ENCODE data around the gene ZMYM4.

The ZMYM4 gene

GRCh38 chr1:35408925-35409324 lies 140.4 kb downstream of the ZMYM4 start:
- DNase-seq, result no peak

- no peak for DNase-seq
Measured at GRCh38 chr1:35426097-35426586, 157.6 kb downstream of the ZMYM4 start.

GRCh38 chr1:35428360-35428759 lies 159.9 kb downstream of the ZMYM4 start:
- no peak for DNase-seq

GRCh38 chr1:35430762-35431161 lies 162.3 kb downstream of the ZMYM4 start:
- no peak for DNase-seq

DNA sequence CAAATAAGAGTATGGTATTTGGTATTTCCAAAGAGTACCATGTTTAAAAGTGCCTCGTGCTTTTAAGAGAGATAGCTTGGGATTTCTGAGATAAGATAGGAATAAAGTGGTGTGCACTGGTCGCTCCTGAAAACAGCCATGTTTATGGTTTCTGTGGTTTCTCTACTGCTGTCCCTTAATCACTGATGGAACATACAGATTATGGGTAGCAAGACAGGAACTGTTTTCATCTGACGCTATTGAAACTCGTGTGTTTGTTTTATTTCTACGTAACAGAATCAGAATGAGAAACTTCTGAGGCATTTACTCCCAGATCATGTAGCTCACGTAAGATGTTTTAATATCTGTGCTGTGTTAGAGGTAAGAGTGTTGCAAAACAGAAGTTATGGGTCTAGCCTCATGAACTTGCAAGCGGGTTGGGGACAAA lies 162.7 kb downstream of the ZMYM4 start:
- no peak for DNase-seq

DNA sequence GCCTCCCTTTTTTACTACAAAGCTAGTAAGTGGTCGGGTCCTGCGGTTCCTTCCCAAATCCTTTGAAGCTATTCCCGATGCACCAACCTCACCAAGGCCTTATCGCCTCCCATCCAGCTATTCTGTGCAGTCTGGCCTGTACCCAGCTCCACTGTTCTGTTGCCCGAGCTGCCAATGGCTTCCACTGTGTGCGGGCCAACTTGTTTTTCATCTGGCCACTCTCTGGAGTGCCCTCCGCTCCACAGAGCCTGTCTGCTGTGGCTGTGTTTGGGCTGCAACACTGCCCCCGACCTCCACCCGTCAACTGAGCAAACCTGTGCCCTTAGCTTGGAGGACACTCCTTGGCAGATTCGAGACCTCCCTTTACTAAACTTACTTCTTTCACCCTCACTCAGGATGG lies 163.7 kb downstream of the ZMYM4 start:
- DNase-seq, result no peak

DNA sequence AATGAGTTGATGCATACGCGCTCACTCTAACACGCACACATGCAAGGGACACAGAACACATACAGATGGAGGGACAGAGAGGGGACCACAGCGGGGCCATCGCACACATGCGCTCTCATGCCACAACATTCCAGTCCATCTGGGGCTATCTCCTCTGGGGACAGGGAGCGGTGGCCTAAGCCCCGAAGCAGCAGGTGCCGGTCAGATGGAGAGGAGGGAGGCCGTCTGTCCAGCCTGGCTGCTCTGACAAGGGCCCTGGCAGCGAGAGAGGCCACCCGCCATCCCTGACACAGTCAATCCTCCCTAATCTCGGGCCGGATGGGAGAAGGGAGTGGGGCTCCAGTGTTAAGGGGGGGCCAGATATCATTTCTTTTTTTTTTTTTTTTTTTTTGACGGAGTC lies 165.2 kb downstream of the ZMYM4 start:
- no peak for DNase-seq

DNA sequence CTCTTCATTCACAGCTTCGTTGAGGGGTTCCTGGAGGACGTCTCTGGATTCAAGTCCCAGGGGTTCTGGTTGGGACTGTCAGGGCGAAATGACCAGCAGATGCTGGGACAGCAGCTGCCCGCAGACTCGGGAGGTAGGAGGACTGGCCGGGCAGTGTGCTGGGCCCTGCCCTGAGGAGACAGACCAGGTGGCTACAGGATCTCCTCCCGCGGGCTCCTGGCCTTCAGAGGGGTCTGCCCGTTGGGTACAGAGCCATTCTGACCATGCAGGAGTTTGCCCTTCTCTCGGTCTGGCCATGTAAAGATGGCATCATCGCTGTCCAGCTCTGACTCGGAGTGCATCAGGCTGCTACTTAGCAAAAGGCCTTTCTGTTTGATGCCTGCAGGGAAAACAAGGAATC lies 166.2 kb downstream of the ZMYM4 start:
- no peak for DNase-seq

GRCh38 chr1:35436078-35436477 lies 167.6 kb downstream of the ZMYM4 start:
- no peak for DNase-seq

DNA sequence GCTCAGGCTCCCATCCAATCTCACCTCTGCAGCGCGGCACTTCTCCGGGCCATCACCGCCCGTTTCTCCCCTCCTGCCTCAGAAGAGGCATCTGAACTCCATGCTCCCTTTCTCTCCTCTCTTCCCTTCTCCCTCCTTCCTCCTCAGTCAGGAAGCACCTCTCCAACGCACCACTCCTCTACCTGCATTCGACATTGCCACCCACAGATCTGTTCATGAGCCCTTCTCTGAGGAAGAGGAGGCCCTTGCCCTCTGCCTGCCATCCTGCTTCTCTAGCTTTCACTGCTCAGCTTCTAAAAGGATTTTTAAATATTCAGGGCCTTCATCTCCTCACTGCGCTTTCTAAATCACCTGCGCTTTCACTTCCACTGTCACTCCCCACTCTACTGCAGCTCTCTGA lies 168.7 kb downstream of the ZMYM4 start:
- DNase-seq, result no peak

DNA sequence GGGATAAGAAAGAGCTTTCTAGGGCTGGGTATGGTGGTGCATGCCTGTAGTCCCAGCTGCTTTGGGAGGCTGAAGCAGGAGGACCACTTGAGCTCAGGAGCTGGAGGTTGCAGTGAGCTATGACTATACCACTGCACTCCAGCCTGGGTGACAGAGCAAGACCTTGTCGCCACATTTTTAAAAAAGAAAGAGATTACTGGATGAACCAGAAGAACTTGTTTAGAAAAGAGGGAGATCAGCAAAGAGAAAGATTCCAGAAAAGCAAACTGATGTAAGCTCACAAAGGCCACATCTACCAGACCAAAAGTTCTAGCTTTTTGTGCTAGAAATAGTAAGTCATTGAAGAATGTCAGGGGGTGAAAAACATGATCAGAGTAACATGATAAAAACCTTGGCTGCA lies 171.1 kb downstream of the ZMYM4 start:
- DNase-seq, result no peak

DNA sequence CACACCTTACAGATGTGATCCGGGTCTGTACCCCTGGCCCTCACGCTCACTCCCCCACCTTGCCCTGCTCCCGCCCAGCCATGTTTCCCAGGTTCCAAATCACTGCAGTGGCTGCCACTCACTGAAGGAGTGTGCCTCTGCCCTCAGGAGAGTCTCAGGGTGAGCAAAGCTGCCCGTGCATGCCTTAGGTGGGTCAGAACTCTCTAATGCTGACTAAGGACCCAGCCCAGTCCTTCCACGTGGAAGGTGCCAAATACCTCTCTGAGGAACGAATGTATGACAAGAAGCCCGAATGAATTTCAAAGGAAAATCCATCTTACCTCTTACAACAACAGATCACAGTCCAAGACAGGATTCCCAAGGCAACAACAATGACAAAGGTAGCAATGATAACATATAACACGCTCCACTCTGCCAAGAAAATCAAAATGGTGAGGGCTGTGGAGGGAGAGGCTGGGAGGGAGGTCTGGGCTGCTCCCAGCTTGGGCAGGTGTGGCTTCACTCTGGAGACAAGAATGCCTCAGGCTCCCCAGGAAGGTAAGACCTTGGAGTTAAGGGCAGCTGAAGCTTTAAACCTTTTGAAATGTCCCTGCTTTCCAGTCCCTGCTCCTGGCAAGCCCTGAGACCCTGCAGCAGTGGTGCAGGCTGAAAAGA lies 173.5 kb downstream of the ZMYM4 start:
- no peak for DNase-seq

- no peak for DNase-seq
Measured at GRCh38 chr1:35442734-35443133, 174.2 kb downstream of the ZMYM4 start.

DNA sequence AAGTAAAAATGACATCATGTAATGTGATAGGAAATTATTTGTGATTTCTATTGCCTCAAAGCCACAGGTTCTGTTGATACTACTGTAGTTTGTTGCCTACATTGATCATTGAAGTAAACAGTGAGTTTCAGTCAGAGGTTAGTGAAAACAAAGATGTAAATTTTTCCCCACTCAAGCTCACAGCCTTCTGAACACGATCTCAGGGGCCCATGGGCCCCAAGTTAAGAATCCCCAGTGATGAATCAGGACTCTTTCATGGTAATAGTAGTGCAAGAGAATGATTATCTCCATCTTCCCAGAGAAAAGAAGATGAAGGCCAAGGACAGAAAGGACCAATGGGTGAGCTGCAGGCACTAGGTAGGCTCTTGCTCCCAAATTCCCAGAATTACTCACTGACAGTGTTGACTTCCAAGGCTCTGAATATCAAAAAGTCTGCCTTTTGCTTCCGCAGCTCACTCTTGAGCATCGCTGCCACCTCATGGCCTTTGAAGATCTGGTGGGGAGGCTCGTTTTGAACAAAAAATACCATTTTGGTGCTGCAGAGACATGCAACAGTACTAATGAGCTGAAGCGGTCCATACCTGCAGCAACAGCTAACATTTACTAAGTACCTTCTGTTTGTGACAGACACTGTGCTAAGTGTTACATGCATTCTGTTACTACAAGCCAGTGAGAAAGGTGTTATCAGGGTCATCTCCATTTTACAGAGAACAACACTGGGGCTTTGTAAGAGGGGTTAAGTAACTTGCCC lies 175.4 kb downstream of the ZMYM4 start:
- DNase-seq, result no peak

GRCh38 chr1:35444519-35444774 lies 175.9 kb downstream of the ZMYM4 start:
- DNase-seq, result no peak

DNA sequence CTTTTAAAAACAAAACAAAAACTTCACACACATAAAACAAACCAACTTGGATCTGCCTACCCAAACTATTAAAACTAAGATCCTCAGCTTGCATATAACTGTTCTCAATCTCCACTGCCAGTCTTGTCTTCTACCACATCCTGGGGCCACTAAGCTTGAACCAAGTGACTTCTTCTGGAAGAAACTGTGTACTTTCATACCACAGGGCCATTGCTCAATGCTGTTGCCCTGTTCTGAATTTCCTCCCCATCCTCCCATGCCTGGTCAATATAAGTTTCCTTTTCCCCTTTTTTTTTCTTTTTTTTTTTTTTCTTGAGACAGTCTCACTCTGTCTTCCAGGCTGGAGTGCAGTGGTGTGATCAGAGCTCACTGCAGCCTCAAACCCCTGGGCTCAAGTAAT lies 178.8 kb downstream of the ZMYM4 start:
- no peak for DNase-seq

- no peak for DNase-seq
Measured at GRCh38 chr1:35448344-35448801, 179.9 kb downstream of the ZMYM4 start.

GRCh38 chr1:35449334-35450008 lies 181.0 kb downstream of the ZMYM4 start:
- DNase-seq, result no peak

DNA sequence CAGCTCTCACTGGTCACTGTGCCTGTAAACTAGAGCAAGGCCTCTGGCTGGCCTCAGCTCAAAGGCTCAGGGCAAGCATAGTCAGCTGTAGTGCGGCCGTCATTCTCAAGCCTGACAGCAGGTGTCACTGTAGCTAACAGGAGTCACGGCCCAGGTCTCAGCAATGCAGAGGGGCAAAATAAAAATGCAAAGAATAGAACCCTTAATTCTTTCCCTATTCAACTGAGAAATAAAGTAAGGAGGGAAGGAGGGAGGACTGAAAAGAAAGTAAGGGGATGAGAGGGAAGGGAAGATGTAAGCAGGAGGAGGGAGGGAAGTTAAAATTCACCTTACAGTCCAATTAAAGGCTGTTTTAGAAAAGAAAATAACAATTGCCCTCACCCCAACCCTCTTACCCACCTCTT lies 182.6 kb downstream of the ZMYM4 start:
- DNase-seq, result peak; percentile 60

DNA sequence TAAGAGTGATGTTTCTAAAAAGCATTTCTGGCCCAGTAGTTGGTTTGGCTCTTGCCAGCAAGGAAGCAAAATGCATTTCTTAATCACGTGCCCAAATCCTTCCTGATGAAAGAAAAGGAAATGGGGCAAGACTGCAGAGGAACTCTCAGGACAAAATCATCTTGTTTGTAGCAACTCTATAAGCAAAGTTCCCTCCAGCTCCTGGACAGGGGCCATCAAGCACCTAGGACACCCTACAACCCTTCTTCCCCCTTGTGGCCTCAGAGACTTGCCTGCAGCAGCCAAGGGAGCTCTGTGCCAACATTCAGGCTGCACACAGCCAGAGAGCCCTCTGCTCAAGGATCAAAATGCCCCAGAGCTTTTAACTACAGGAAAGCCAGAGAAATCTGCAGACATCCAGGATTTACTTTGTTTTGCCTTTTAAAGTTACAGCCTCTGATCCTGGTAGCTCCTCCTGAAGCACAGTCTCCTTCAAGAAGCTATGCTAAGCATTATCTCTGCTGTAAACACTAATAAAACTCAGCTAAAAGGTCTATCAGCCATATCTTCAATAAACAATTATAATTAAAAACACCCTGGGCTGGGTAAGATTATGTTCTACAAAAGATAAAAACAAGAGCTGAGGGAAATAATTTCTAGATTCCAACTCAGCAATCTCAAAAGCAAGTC lies 183.7 kb downstream of the ZMYM4 start:
- DNase-seq, result no peak

- DNase-seq, result no peak
Measured at GRCh38 chr1:35453031-35453430, 184.5 kb downstream of the ZMYM4 start.

GRCh38 chr1:35454176-35454575 lies 185.7 kb downstream of the ZMYM4 start:
- no peak for DNase-seq

GRCh38 chr1:35454616-35455015 lies 186.1 kb downstream of the ZMYM4 start:
- DNase-seq, result no peak

DNA sequence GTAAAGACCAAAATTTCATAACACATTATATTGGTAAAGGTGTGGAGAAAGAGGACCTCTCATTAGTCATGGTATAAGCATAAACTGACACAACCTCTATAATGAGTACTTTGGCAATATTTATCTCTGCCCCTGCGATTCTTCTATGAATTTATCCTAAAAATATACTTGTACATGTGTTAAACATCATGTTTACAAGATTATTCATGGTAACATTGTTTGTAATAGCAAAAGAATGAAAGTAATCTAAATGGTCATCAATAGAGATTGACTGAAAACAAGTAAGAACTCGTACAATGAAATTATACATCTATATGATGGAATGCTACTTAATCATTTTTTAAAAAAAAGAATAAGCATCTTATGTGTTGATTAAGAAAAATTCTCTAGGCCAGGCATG lies 192.3 kb downstream of the ZMYM4 start:
- DNase-seq, result no peak

All from NCI-H1092 treated with DMSO at 0.1 percent for 48 hours (cell line).